HG03066 (cell line): ENCODE measurements around the gene GPT2.
A peak's percentile ranks its signal among the peaks of the same experiment; 100 is the strongest.
"Not testable (repeated sequence)": the region's sequence is repeated elsewhere in the genome, so short reads cannot be mapped to it uniquely, and the experiment has no call there.

Experiments used
- ATAC-seq: cut with Tn5 transposase; IDR thresholded peaks from one replicate; pipeline ENCODE4 v1.9.1; 2021; ENCODE audit warnings: low read depth; ENCODE audit not compliant: unreplicated experiment

The GPT2 gene

GRCh38 chr16:46862555-46863447 lies 21.4 kb upstream of the GPT2 start:
- ATAC-seq, result no peak

DNA sequence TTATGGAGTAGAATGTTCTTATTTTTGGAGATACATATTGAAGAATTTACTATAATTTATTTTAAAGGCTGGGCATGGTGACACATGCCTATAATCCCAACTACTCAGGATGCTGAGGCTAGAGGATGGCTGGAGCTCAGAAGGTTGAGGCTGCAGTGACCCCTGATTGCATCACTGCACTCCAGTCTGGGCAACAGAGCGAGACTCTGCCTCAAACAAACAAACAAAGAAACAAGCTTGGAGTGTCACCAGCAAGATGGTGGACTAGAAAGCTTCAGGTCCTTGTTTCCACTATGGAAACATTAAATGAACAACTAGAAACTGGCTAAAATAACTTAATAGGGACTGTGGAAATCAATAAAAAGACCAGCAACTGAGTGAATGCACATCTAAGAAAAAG lies 17.9 kb upstream of the GPT2 start:
- no peak for ATAC-seq

GRCh38 chr16:46867486-46867885 lies 16.7 kb upstream of the GPT2 start:
- not testable (repeated sequence) for ATAC-seq

- ATAC-seq, result not testable (repeated sequence)
These were observed 15.3 kb upstream of the GPT2 start for GRCh38 chr16:46868891-46869290.

DNA sequence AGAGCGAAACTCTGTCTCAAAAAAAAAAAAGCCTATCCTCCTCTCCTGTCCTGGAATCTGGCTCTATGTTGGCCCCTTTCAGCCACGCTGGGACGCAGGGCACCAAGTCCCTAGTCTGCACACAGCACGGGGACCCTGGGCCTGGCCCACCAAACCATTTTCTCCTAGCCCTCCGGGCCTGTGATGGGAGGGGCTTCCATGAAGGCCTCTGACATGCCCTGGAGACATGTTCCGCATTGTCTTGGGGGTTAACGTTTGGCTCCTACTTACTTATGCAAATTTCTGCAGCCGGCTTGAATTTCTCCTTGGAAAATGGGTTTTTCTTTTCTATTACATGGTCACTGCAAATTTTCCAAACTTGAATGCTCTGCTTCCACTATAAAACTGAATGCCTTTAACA lies 12.6 kb upstream of the GPT2 start:
- ATAC-seq, result no peak

DNA sequence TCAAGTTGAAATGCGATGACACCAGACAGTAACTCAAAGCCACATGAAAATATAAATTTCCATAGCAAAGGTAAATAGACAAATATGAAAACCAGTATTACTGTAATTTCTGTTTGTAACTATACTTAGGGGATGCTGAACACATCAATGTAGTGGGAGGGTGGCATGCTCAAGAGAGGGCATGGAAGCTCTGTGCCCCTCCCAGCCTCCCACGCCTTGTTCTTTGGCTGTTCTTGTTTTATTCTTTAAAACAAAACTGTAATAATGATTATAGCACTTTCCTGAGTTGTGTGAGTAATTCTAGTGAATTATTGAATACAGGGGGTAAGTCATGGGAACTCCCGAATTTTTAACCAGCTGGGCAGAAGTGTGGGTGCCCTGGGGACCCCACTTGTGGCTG lies 11.0 kb upstream of the GPT2 start:
- ATAC-seq, result no peak

GRCh38 chr16:46875243-46875642 lies 8.9 kb upstream of the GPT2 start:
- no peak for ATAC-seq

DNA sequence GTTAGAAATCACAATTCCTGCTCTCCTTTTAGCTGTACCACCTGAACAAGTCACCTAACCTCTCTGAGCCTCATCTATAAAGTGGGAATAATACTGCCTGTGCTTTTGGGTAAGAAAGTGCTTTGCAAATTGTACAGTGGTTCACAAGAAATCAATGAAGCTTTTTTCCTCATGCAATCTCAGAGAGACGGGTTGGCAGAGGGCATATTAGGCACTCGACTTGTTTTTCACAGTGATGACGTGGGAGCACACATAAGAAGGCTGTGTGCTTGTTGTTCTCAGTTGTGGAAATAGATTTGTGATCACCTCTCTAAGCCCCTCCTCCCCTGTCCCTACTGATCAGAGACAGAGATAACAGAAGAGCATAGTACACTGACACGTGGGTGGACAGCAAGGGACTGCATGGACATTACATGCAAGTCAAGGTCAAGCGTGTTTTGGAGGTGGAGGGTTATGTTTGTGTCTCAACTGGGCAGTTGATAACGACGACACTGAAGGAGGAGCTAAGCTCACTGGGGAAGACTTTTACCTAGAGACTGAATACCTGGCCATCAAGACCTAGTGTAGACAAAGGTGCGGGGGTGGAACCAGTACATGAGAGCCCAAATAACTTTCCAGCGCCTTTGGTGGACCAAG lies 1.7 kb upstream of the GPT2 start:
- no peak for ATAC-seq

- ATAC-seq, result no peak
These were observed 1.2 kb upstream of the GPT2 start for GRCh38 chr16:46882940-46883307.

DNA sequence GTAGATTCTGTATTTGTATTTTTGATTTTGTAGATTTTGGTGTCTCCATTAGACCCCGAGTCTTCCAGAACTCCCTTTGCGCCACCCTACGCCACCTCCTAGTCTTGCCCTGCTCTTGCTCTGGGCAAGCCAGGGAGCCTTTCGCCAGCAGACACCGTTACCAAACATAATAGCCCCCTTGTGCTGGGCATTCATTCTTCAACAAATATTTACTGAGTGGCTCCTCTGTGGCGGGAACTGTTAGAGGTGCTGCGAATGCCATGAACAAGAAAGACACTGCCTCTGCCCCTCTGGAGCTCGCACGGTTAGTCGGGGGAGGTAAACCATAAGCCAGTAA lies 841 bp upstream of the GPT2 start:
- no peak for ATAC-seq

GRCh38 chr16:46884513-46885293 lies 541 bp downstream of the GPT2 start:
- peak; percentile 7 for ATAC-seq

DNA sequence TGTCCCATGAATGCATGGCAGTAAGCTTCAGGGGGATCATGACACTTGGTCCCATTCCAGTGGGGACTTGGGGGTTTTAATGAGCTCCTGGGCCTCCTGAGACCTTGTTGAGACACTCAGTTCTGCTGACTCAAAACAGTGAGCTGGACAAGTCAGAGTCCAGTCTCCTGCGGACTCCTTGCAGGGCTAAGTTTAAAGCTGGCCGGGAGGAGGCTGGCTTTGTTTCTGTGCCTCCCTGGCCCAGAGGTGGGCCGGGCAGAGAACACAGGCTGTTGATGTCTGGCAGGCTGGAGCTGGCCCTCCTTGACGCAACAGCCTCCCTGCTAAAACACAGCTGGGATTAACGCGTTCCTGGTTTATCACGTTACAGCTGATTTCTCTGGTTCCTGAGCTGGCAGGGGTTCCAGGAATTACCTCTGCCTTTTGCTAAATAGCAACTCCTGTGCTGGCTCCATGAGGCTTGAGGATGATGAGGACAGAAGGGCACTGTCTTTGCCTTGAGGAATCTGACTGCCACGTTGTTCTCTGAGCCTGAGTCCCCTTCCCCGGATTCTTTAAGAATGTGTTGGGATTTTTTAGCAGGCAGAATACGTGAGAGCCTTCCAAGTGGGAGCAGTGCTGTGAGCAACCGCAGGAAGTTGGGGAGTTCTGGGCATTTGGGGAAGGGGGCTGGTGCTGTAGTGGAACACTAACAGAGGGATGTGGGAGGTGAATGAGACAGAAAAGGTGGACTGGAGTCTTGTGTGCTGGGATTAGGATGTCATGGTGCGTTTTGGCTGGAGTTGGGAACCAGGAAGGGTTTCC lies 2.0 kb downstream of the GPT2 start:
- ATAC-seq, result no peak

- ATAC-seq, result no peak
These were observed 2.8 kb downstream of the GPT2 start for GRCh38 chr16:46886764-46887523.

DNA sequence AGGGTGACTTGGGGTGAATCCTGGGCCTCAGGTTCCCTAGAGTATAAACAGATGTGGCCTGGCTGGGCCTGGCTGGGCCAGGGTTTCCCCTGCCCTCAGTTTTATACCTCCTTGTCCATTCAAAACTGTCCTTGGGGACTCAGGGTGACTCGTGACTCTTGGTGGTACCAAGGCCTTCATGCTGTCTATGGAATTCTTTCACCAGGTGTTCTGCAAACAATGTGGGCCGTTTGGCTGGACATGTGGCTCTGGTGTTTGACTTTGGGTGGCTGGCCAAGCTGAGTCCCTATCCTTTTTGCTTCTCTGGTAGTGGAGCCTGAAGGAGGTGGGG lies 3.3 kb downstream of the GPT2 start:
- ATAC-seq, result no peak

DNA sequence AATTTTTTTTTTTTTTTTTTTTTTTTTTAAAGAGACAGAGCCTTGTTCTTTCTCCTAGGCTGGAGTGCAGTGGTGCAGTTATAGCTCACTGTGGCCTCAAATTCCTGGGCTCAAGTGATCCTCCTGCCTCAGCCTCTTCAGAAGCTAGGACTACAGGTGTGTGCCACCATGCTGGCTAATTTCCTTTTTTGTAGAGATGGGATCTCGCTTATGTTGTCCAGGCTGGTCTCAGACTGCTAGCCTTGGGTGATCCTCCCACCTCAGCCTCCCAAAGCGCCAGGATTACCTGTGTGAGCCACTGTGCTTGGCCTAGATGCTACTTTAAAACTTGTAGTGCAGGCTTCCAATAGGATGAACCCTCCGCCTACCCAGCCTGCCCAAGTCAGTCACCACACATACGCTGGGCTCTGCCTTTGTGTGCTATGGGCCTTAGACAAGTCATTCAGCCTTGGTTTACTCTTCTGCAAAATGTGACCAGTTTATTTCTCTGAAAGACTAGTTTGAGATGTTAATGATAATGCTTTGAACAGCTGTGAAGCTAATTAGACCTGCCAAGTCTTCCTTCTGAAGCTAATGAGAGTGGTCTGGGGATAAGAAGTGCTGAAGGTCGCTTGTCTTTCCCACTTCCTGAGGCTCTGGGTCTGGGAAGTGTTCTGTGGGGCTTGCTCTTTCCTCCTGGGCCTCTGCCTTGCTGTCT lies 5.2 kb downstream of the GPT2 start:
- no peak for ATAC-seq

DNA sequence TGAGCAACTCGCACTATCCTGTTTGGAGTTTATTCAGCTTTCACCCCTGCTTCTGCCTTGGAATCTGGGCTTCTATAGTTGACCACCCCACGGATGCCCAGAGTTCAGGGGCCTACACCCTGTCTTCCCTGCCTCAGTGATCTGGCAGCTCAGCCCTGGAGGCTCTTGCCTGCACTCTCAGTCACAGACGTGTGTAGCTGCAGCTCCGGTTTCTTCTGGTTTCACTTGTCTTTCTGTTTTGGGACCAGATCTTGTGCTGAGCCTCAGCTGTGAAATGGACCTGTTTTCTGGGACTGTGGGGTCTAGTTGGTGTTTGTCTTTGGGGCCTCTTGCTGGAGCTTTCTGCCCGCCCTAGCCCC lies 5.8 kb downstream of the GPT2 start:
- ATAC-seq, result peak; percentile 49

DNA sequence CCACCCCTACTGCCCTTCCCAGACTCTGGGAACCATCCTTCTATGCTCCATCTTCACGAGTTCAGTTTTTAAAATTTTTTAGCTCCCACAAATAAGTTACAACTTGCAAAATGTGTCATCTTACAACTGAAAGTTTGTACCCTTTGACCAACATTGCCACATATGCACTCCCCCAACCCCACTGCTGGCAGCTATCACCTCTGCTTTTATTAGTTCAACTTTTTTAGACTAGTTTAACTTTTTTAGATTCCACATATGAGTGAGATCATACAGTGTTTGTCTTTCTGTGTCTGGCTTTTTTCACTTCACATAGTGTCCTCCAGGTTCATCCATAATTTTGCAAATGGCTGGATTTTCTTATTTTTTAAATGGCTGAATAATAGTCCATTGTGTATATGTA lies 7.7 kb downstream of the GPT2 start:
- ATAC-seq, result no peak

DNA sequence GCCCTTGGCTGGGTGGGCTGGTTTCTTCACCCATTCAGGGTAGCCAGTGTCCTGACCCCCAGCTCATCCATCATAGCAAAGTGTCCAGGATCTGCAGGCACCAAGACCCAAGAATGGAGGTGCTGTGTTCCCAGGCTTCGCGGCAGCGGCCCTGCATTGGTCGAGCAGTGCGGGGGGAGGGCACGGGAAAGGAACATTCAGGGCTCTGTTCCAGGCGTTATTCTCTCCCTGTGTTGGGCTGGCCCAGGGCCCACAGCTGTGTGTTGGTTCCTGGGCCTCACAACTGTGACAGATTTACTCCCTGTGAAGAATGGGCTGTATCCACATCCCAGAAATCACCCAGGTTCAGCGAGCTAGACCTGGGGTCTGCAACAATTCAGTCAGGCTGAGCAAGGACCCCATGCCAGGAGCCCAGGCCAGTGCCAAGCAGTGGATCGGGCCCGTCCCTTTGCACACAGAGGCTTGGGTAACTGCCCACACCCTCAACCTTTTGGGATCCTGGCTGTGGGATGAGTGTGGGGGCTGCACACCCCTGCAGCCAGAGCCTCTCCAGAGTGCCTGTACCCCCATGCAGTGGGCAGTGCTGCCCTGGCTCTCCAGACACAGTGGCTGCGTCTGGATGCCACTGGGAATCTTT lies 10.0 kb downstream of the GPT2 start:
- ATAC-seq, result no peak
